Kidney (tissue), 14 donors: ENCODE measurements around the gene ALK. TPM values are rescaled to one million over a fixed set of nuclear protein-coding genes. Genes with fewer than 3 reads are reported as not detected.
A peak's percentile ranks its signal among the peaks of the same experiment; 100 is the strongest.

Source experiments
- DNase-seq, 5 donors: peaks; one replicate each; pipeline ENCODE4 v3.0.0-alpha.2; 2013 to 2020
- FAIRE-seq: peaks from 2 replicates; lab custom pipeline; 2012; peaks lifted over from hg19 to GRCh38; lab: Jason Lieb, UNC
- H3K27ac ChIP-seq, 2 donors: one replicate each; pipeline ENCODE4 v1.7.0; 2013; ENCODE audit warnings: low read depth in 2 of 2, low read length in 2 of 2, inconsistent platforms in 1 of 2
- H3K27me3 ChIP-seq: one replicate; pipeline ENCODE4 v1.7.1; 2013; ENCODE audit warnings: low read length, inconsistent platforms; ENCODE audit not compliant: control insufficient read depth, insufficient read depth
- H3K36me3 ChIP-seq, 3 donors: one replicate each; pipeline versions ENCODE4 v1.7.0 to v1.7.1; 2013; ENCODE audit warnings: low read length in 3 of 3, control low read depth in 1 of 3, inconsistent platforms in 1 of 3; ENCODE audit not compliant: insufficient read depth in 3 of 3, control insufficient read depth in 2 of 3
- H3K4me1 ChIP-seq, 3 donors: one replicate each; pipeline versions ENCODE4 v1.7.0 to v1.7.1; 2013; ENCODE audit warnings: low read length in 3 of 3, inconsistent platforms in 1 of 3, low read depth in 1 of 3; ENCODE audit not compliant: control insufficient read depth in 2 of 3, insufficient read depth in 2 of 3
- H3K4me3 ChIP-seq, 3 donors: one replicate each; pipeline versions ENCODE4 v1.7.0 to v1.8.1; 2013; ENCODE audit warnings: low read length in 3 of 3, control low read depth in 1 of 3, inconsistent platforms in 1 of 3
- H3K9ac ChIP-seq, 3 donors: one replicate each; pipeline versions ENCODE4 v1.7.0 to v1.7.1; 2013; ENCODE audit warnings: low read length in 3 of 3, control low read depth in 1 of 3, inconsistent platforms in 1 of 3
- H3K9me3 ChIP-seq, 3 donors: one replicate each; pipeline versions ENCODE4 v1.7.0 to v1.7.1; 2013; ENCODE audit warnings: low read length in 3 of 3, control low read depth in 1 of 3, inconsistent platforms in 1 of 3; ENCODE audit not compliant: control insufficient read depth in 2 of 3, insufficient read depth in 1 of 3
- CTCF ChIP-seq: IDR thresholded peaks from 3 replicates; pipeline ENCODE4 v1.5.1; 2012; ENCODE audit warnings: mild to moderate bottlenecking, moderate library complexity, borderline replicate concordance; ENCODE audit not compliant: insufficient read depth; ENCODE audit errors: extremely low read depth
- intact Hi-C: fragments of 100-400 bp; cut with DNase I; formaldehyde crosslinking; loops from one replicate; pipeline ENCODE4 v1.11.1; 2022
- polyA plus RNA-seq: library from polyadenylated mRNA; stranded (reverse); fragments of 350-450 nt; fragmentation: Illumina TruSeq; extraction: RNeasy Lipid Tissue Mini Kit (QIAGEN cat#74804); gene quantifications from one replicate; pipeline ENCODE4 v1.2.3, GENCODE V29; 2014; ENCODE audit warnings: low read depth, low replicate concordance; ENCODE audit not compliant: insufficient read depth
- total RNA-seq: library from RNA; stranded (reverse); fragmentation: NEBNext Ultra II Directional; extraction: Animal tissue kit (Norgen Biotek cat#: 25700); gene quantifications from one replicate; pipeline ENCODE4 v1.2.1, GENCODE V29; 2021
- donor health status: control.
- donor health status: control.
- donor health status: control.
- donor health status: control.
- donor health status: control.
- donor health status: DM: yes; HTN: yes; CAD: no.
- donor health status: Normal renal cell carcinoma (clear cell type).

ALK gene
- total and polyA plus RNA-seq, 2 donors from 2014 or later: 0.13 TPM; not detected in 1

GRCh38 chr2:29596584-29596983 lies 324.8 kb downstream of the ALK start:
- no peaks in the 10 kb centered on the region for H3K36me3 ChIP-seq
- intact Hi-C loops: no loop called here
- H3K9me3 ChIP-seq: peaks cover 0 to 4% (median 0%) of the 10 kb centered on the region in 3 donors
- H3K4me1 ChIP-seq: no peaks in the 10 kb centered on the region
- H3K27me3 ChIP-seq: no peaks in the 10 kb centered on the region
- no peak overlapping the region for H3K27ac ChIP-seq
- DNase-seq (peak in 2 of 5 donors; percentile 32 to 39), FAIRE-seq (no peak)
- no peak overlapping the region for H3K9ac ChIP-seq
- no peak overlapping the region for H3K4me3 ChIP-seq
- no peak for TF ChIP-seq CTCF

GRCh38 chr2:29591600-29591999 lies 329.8 kb downstream of the ALK start:
- H3K36me3 ChIP-seq: no peaks in the 10 kb centered on the region
- no peak for TF ChIP-seq CTCF
- no peak overlapping the region for H3K4me3 ChIP-seq
- DNase-seq (no peak), FAIRE-seq (no peak)
- no peak overlapping the region for H3K27ac ChIP-seq
- H3K27me3 ChIP-seq: no peaks in the 10 kb centered on the region
- intact Hi-C loops: no loop called here
- H3K9me3 ChIP-seq: no peaks in the 10 kb centered on the region
- H3K9ac ChIP-seq: no peak overlapping the region
- no peaks in the 10 kb centered on the region for H3K4me1 ChIP-seq

- no peak for FAIRE-seq
- intact Hi-C loops: no loop called here
- no peaks in the 10 kb centered on the region for H3K36me3 ChIP-seq
Observed at GRCh38 chr2:29590211-29590610, 331.2 kb downstream of the ALK start.

More at GRCh38 chr2:29590211-29590610, 331.2 kb downstream of the ALK start:
- H3K9ac ChIP-seq: no peak overlapping the region
- H3K4me1 ChIP-seq: no peaks in the 10 kb centered on the region
- H3K27me3 ChIP-seq: no peaks in the 10 kb centered on the region
- DNase-seq: no peak
- H3K4me3 ChIP-seq: no peak overlapping the region
- no peak for TF ChIP-seq CTCF
- no peaks in the 10 kb centered on the region for H3K9me3 ChIP-seq
- H3K27ac ChIP-seq: no peak overlapping the region
